Heart left ventricle (tissue), 16 donors: Measurements from ENCODE around the gene CDH13. TPM values are rescaled to one million over a fixed set of nuclear protein-coding genes. Genes with fewer than 3 reads are reported as not detected.

Experiments used
- ATAC-seq, 4 donors: fragments of 200-7000 bp; cut with Tn5 transposase; one replicate each; pipeline ENCODE4 v1.9.1; 2020 to 2022; ENCODE audit warnings: moderate library complexity in 4 of 4, mild to moderate bottlenecking in 3 of 4, moderate number of reproducible peaks in 1 of 4
- DNase-seq, 5 donors: peaks; one replicate each; pipeline ENCODE4 v3.0.0-alpha.2; 2020
- H3K27ac ChIP-seq, 12 donors: fragments of 200-600 bp; sonication (generic) in 4 of 12; one replicate each; pipeline versions ENCODE4 v1.5.0 to v1.8.0; 2016 to 2022; ENCODE audit warnings: mild to moderate bottlenecking in 2 of 12
- H3K27me3 ChIP-seq, 9 donors: fragments of 200-600 bp; sonication (generic) in 2 of 9; one replicate each; pipeline versions ENCODE4 v1.5.1 to v1.8.0; 2016 to 2022; ENCODE audit warnings: mild to moderate bottlenecking in 3 of 9
- H3K36me3 ChIP-seq, 9 donors: fragments of 200-600 bp; sonication (generic) in 2 of 9; one replicate each; pipeline versions ENCODE4 v1.5.0 to v1.8.0; 2018 to 2022; ENCODE audit warnings: mild to moderate bottlenecking in 2 of 9
- H3K4me1 ChIP-seq, 12 donors: fragments of 200-600 bp; sonication (generic) in 4 of 12; one replicate each; pipeline versions ENCODE4 v1.5.0 to v1.8.0; 2016 to 2022; ENCODE audit warnings: mild to moderate bottlenecking in 3 of 12
- H3K4me3 ChIP-seq, 12 donors: fragments of 200-600 bp; sonication (generic) in 4 of 12; one replicate each; pipeline versions ENCODE4 v1.5.0 to v1.8.0; 2017 to 2022; ENCODE audit warnings: mild to moderate bottlenecking in 9 of 12, moderate library complexity in 4 of 12
- H3K9me3 ChIP-seq, 12 donors: fragments of 200-600 bp; sonication (generic) in 4 of 12; one replicate each; pipeline versions ENCODE4 v1.5.0 to v1.8.0; 2016 to 2022; ENCODE audit warnings: mild to moderate bottlenecking in 1 of 12
- CTCF ChIP-seq, 12 donors: fragments of 200-600 bp; sonication (generic) in 4 of 12; IDR thresholded peaks; one replicate each; pipeline versions ENCODE4 v1.5.0 to v1.8.0; 2018 to 2022; ENCODE audit warnings: antibody characterized with exemption in 12 of 12, mild to moderate bottlenecking in 5 of 12
- POLR2A ChIP-seq, 2 donors: fragments of 450-650 bp; IDR thresholded peaks; one replicate each; pipeline ENCODE4 v1.6.1; 2017; ENCODE audit warnings: antibody characterized with exemption in 2 of 2, mild to moderate bottlenecking in 2 of 2, moderate library complexity in 2 of 2
- WGBS, 4 donors: extraction: QIAGEN DNeasy Blood & Tissue Kit in 2 of 4; methylation state at CpG; one replicate each; pipeline versions ENCODE4 v1.1.5 to v1.1.7; 2013 to 2018; 5-methylcytosine and 5-hydroxymethylcytosine counted together
- intact Hi-C, 10 donors: fragments of 100-400 bp; cut with DNase I; formaldehyde crosslinking; loops; one replicate each; pipeline versions ENCODE4 v1.11.1 to v1.14.2; 2022
- polyA plus RNA-seq, 2 donors: library from polyadenylated mRNA; stranded (reverse); fragments of 200-250 nt; gene quantifications; one replicate each; pipeline ENCODE4 v1.2.3, GENCODE V29; 2013
- total RNA-seq, 9 donors: library from RNA; depleted of rRNA in 2 of 9; stranded (reverse); fragments of >200 nt in 2 of 9; fragmentation: NEBNext Ultra II Directional in 3 of 9; extraction: Animal tissue kit (Norgen Biotek cat#: 25700) in 3 of 9; gene quantifications; one replicate each; pipeline versions ENCODE4 v1.1.0 to v1.2.4, GENCODE V29; 2016 to 2023
- donor health status: ischemic (EF 13 %, LVEDD 7.1; RV severe dilation, severe dysfunction).
- donor health status: healthy with polysubstance abuse.
- donor health status: DM: no; HTN: yes; CAD: no.
- donor health status: DM: no; HTN: no; CAD: no.
- donor health status: ischemic (EF 25% LVEDD 6.9; RV normal size, moderate dysfunction).
- donor health status: ischemic (EF 25% LVEDD 5.7; RV mildly dilated, moderate dysfunction).
- donor health status: healthy.
- donor health status: DM: yes; HTN: yes; CAD: no.
- donor health status: ischemic (EF 35%, LVEDD 5.7; RV mildly dilated, moderate dysfunction).
- donor health status: nonischemic (EF 11% LVEDD 7.7; RV severe dilation, severe dysfunction).
- donor health status: DM: yes; HTN: yes; CAD: no.
- donor health status: PGD.
- donor health status: ischemic (EF 29% LVEDD 5.4; RV normal size, mild dysfunction).
- donor health status: nonischemic (EF 23%, LVEDD 6.1; RV moderate dilation, normal function).

The CDH13 gene
- total and polyA plus RNA-seq, 11 donors: 15.0 to 172 (median 137) TPM

- H3K27ac ChIP-seq: no peak overlapping the region
- TF ChIP-seq CTCF (IDR thresholded peaks at IDR 0.05) (no peak), POLR2A (IDR thresholded peaks at IDR 0.05) (no peak)
- DNase-seq (peak in 1 of 5 donors; percentile 35), ATAC-seq (peak in 3 of 4 donors; percentile 47 to 69 (median 50))
- H3K4me1 ChIP-seq: peaks cover 0 to 8% (median 2%) of the 10 kb centered on the region in 12 donors
- 65 to 89% (median 81%) methylated on average over 5 of the region's 5 CpGs for WGBS, 4 donors
- intact Hi-C loops: loop anchor here in 6 of 10 donors (5.0 to 10.0 kb wide), 9 partner anchors 64 to 746 kb away; no protein-coding TSS in a partner anchor
- no peak overlapping the region for H3K4me3 ChIP-seq
- H3K27me3 ChIP-seq: no peaks in the 10 kb centered on the region
- H3K36me3 ChIP-seq: peaks cover 0 to 2% (median 0%) of the 10 kb centered on the region in 9 donors
- no peaks in the 10 kb centered on the region for H3K9me3 ChIP-seq
Measured at GRCh38 chr16:83350481-83350880, 723.7 kb downstream of the CDH13 start.

GRCh38 chr16:83351846-83352245, 725.1 kb downstream of the CDH13 start:
- Histone ChIP-seq H3K36me3 (no peaks in the 10 kb centered on the region), H3K4me3 (no peak overlapping the region), H3K27ac (no peak overlapping the region), H3K9me3 (no peaks in the 10 kb centered on the region), H3K4me1 (peaks cover 0 to 8% (median 2%) of the 10 kb centered on the region in 12 donors), H3K27me3 (no peaks in the 10 kb centered on the region)
- WGBS, 4 donors: 90 to 94% (median 90%) methylated on average over 2 of the region's 2 CpGs
- TF ChIP-seq CTCF (IDR thresholded peaks at IDR 0.05) (no peak), POLR2A (IDR thresholded peaks at IDR 0.05) (no peak)
- intact Hi-C loops: loop anchor here in 6 of 10 donors (5.0 to 10.0 kb wide), 9 partner anchors 63 to 747 kb away; no protein-coding TSS in a partner anchor
- DNase-seq (no peak), ATAC-seq (no peak)

- intact Hi-C loops: loop anchor here in 6 of 10 donors (5.0 to 10.0 kb wide), 9 partner anchors 62 to 748 kb away; no protein-coding TSS in a partner anchor
- no peak for TF ChIP-seq CTCF (IDR thresholded peaks at IDR 0.05)
- no peak for TF ChIP-seq POLR2A (IDR thresholded peaks at IDR 0.05)
- ATAC-seq: no peak
- peaks cover 0 to 8% (median 2%) of the 10 kb centered on the region in 12 donors for H3K4me1 ChIP-seq
- no peaks in the 10 kb centered on the region for H3K27me3 ChIP-seq
- no peaks in the 10 kb centered on the region for H3K9me3 ChIP-seq
- no peaks in the 10 kb centered on the region for H3K36me3 ChIP-seq
- DNase-seq: no peak
- no peak overlapping the region for H3K4me3 ChIP-seq
- peak overlapping the region in 1 of 12 donors; percentile 72 for H3K27ac ChIP-seq
- 79 to 91% (median 82%) methylated on average over 3 of the region's 3 CpGs for WGBS, 4 donors
Measured at GRCh38 chr16:83353241-83353640, 726.5 kb downstream of the CDH13 start.

GRCh38 chr16:83354015-83354414, 727.2 kb downstream of the CDH13 start:
- DNase-seq (peak in 3 of 5 donors; percentile 7 to 45 (median 41)), ATAC-seq (peak; percentile 67 to 82 (median 72))
- H3K27me3 ChIP-seq: no peaks in the 10 kb centered on the region
- no peak for TF ChIP-seq POLR2A (IDR thresholded peaks at IDR 0.05)
- TF ChIP-seq CTCF (IDR thresholded peaks at IDR 0.05): no peak
- whole genome bisulfite sequencing, 4 donors: 47 to 68% (median 56%) methylated on average over 7 of the region's 7 CpGs
- no peaks in the 10 kb centered on the region for H3K9me3 ChIP-seq
- peaks cover 0 to 8% (median 2%) of the 10 kb centered on the region in 12 donors for H3K4me1 ChIP-seq
- H3K4me3 ChIP-seq: no peak overlapping the region
- no peaks in the 10 kb centered on the region for H3K36me3 ChIP-seq
- peak overlapping the region in 9 of 12 donors; percentile 8 to 72 (median 52) for H3K27ac ChIP-seq
- intact Hi-C loops: loop anchor here in 6 of 10 donors (5.0 to 10.0 kb wide), 9 partner anchors 61 to 749 kb away; no protein-coding TSS in a partner anchor
